ENCODE results near the gene USP17L22. TPM values are rescaled to one million over a fixed set of nuclear protein-coding genes. Genes with fewer than 3 reads are reported as not detected.
"Not testable (repeated sequence)": the region's sequence is repeated elsewhere in the genome, so short reads cannot be mapped to it uniquely, and the experiment has no call there.

USP17L22 gene
- not detected for total RNA-seq

DNA sequence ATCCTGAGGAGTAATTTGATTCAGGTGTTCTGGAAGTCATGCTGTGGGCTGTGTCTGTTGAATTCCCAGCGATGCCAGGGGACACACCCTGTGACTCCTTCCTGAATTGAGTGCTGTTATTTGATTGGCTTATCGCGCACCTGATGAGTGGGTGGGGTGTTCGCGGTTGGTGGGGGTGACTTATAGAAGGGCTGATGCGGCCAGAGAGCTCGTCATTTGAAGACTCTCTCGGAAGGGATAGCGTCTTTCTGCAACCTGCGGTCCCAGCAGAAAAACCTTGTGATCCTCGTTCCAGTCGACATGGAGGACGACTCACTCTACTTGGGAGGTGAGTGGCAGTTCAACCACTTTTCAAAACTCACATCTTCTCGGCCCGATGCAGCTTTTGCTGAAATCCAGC, at the start of gene USP17L22:
TSS of gene USP17L22 (plus strand) at position 301 of the 400 bp plus-strand sequence. CDS start at position 301, 0 bp downstream.
- ATAC-seq; DNase-seq (ENCODE audit: low spot score); H3K4me1 Mint-ChIP-seq (ENCODE audit: low read depth in 2 of 2); H3K4me3 Mint-ChIP-seq; H3K9me3 Mint-ChIP-seq; H3K27ac Mint-ChIP-seq; H3K36me3 Mint-ChIP-seq; H3K27me3 Mint-ChIP-seq: not testable (repeated sequence)

DNA sequence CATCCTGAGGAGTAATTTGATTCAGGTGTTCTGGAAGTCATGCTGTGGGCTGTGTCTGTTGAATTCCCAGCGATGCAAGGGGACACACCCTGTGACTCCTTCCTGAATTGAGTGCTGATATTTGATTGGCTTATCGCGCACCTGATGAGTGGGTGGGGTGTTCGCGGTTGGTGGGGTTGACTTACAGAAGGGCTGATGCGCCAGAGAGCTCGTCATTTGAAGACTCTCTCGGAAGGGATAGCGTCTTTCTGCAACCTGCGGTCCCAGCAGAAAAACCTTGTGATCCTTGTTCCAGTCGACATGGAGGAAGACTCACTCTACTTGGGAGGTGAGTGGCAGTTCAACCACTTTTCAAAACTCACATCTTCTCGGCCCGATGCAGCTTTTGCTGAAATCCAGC, 47.6 kb upstream of the USP17L22 start, which contains the start of gene USP17L12:
TSS of gene USP17L12 (plus strand) at position 301 of the 400 bp plus-strand sequence. CDS start at position 301, 0 bp downstream.
- H3K36me3 Mint-ChIP-seq; H3K27me3 Mint-ChIP-seq; H3K27ac Mint-ChIP-seq; H3K4me3 Mint-ChIP-seq; ATAC-seq; H3K9me3 Mint-ChIP-seq; H3K4me1 Mint-ChIP-seq (ENCODE audit: low read depth in 2 of 2); DNase-seq (ENCODE audit: low spot score): not testable (repeated sequence)

DNA sequence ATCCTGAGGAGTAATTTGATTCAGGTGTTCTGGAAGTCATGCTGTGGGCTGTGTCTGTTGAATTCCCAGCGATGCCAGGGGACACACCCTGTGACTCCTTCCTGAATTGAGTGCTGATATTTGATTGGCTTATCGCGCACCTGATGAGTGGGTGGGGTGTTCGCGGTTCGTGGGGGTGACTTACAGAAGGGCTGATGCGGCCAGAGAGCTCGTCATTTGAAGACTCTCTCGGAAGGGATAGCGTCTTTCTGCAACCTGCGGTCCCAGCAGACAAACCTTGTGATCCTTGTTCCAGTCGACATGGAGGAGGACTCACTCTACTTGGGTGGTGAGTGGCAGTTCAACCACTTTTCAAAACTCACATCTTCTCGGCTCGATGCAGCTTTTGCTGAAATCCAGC, 42.8 kb upstream of the USP17L22 start, which contains the start of gene USP17L13:
TSS of gene USP17L13 (plus strand) at position 301 of the 400 bp plus-strand sequence. CDS start at position 301, 0 bp downstream.
- not testable (repeated sequence) for H3K27ac Mint-ChIP-seq; H3K4me3 Mint-ChIP-seq; H3K27me3 Mint-ChIP-seq; H3K9me3 Mint-ChIP-seq; H3K4me1 Mint-ChIP-seq (ENCODE audit: low read depth in 2 of 2); ATAC-seq; DNase-seq (ENCODE audit: low spot score); H3K36me3 Mint-ChIP-seq

- DNase-seq (ENCODE audit: low spot score), result not testable (repeated sequence)
Measured at GRCh38 chr4:9230249-9230648, 37.2 kb upstream of the USP17L22 start.

GRCh38 chr4:9234085-9234484, 33.3 kb upstream of the USP17L22 start, which contains the start of gene USP17L15:
Gene USP17L15 (plus strand): TSS chr4:9234385. CDS start chr4:9234385, 0 bp downstream.
- H3K4me3 Mint-ChIP-seq, ATAC-seq: not testable (repeated sequence)

More at GRCh38 chr4:9230249-9230648, 37.2 kb upstream of the USP17L22 start:
- not testable (repeated sequence) for H3K27ac Mint-ChIP-seq; H3K27me3 Mint-ChIP-seq; H3K9me3 Mint-ChIP-seq; ATAC-seq; H3K4me1 Mint-ChIP-seq (ENCODE audit: low read depth in 2 of 2); H3K4me3 Mint-ChIP-seq; H3K36me3 Mint-ChIP-seq

GRCh38 chr4:9238461-9238860, 29.0 kb upstream of the USP17L22 start:
- not testable (repeated sequence) for H3K4me1 Mint-ChIP-seq (ENCODE audit: low read depth in 2 of 2)
- DNase-seq (ENCODE audit: low spot score), result peak; percentile 31

More at GRCh38 chr4:9234085-9234484, 33.3 kb upstream of the USP17L22 start, which contains the start of gene USP17L15:
- not testable (repeated sequence) for H3K9me3 Mint-ChIP-seq; H3K36me3 Mint-ChIP-seq; H3K27ac Mint-ChIP-seq; H3K4me1 Mint-ChIP-seq (ENCODE audit: low read depth in 2 of 2); H3K27me3 Mint-ChIP-seq; DNase-seq (ENCODE audit: low spot score)

GRCh38 chr4:9243579-9243978, 23.8 kb upstream of the USP17L22 start, which contains the start of gene USP17L17:
Gene USP17L17 (plus strand): TSS chr4:9243879. CDS start chr4:9243879, 0 bp downstream.
- ATAC-seq; H3K4me1 Mint-ChIP-seq (ENCODE audit: low read depth in 2 of 2); H3K9me3 Mint-ChIP-seq; H3K36me3 Mint-ChIP-seq; H3K4me3 Mint-ChIP-seq; H3K27me3 Mint-ChIP-seq; DNase-seq (ENCODE audit: low spot score); H3K27ac Mint-ChIP-seq: not testable (repeated sequence)

More at GRCh38 chr4:9238461-9238860, 29.0 kb upstream of the USP17L22 start:
- not testable (repeated sequence) for H3K27me3 Mint-ChIP-seq, ATAC-seq, H3K36me3 Mint-ChIP-seq, H3K9me3 Mint-ChIP-seq, H3K4me3 Mint-ChIP-seq, H3K27ac Mint-ChIP-seq

- ATAC-seq; H3K9me3 Mint-ChIP-seq; H3K4me1 Mint-ChIP-seq (ENCODE audit: low read depth in 2 of 2); H3K4me3 Mint-ChIP-seq; H3K36me3 Mint-ChIP-seq; H3K27ac Mint-ChIP-seq; H3K27me3 Mint-ChIP-seq: not testable (repeated sequence)
- peak; percentile 44 for DNase-seq (ENCODE audit: low spot score)
Measured at GRCh38 chr4:9247953-9248680, 19.3 kb upstream of the USP17L22 start, which contains the start of gene USP17L18. Gene USP17L18 (plus strand): TSS chr4:9248630. CDS start chr4:9248630, 0 bp downstream.

DNA sequence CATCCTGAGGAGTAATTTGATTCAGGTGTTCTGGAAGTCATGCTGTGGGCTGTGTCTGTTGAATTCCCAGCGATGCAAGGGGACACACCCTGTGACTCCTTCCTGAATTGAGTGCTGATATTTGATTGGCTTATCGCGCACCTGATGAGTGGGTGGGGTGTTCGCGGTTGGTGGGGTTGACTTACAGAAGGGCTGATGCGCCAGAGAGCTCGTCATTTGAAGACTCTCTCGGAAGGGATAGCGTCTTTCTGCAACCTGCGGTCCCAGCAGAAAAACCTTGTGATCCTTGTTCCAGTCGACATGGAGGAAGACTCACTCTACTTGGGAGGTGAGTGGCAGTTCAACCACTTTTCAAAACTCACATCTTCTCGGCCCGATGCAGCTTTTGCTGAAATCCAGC, 14.3 kb upstream of the USP17L22 start, which contains the start of gene USP17L19:
TSS of gene USP17L19 (plus strand) at position 301 of the 400 bp plus-strand sequence. CDS start at position 301, 0 bp downstream.
- not testable (repeated sequence) for H3K9me3 Mint-ChIP-seq; H3K27ac Mint-ChIP-seq; H3K27me3 Mint-ChIP-seq; H3K4me3 Mint-ChIP-seq; ATAC-seq; DNase-seq (ENCODE audit: low spot score); H3K4me1 Mint-ChIP-seq (ENCODE audit: low read depth in 2 of 2); H3K36me3 Mint-ChIP-seq

GRCh38 chr4:9257824-9258223, 9.6 kb upstream of the USP17L22 start, which contains the start of gene USP17L20:
Gene USP17L20 (plus strand): TSS chr4:9258124. CDS start chr4:9258124, 0 bp downstream.
- not testable (repeated sequence) for H3K4me1 Mint-ChIP-seq (ENCODE audit: low read depth in 2 of 2); H3K27ac Mint-ChIP-seq; H3K36me3 Mint-ChIP-seq; H3K27me3 Mint-ChIP-seq; H3K9me3 Mint-ChIP-seq; DNase-seq (ENCODE audit: low spot score); H3K4me3 Mint-ChIP-seq; ATAC-seq

DNA sequence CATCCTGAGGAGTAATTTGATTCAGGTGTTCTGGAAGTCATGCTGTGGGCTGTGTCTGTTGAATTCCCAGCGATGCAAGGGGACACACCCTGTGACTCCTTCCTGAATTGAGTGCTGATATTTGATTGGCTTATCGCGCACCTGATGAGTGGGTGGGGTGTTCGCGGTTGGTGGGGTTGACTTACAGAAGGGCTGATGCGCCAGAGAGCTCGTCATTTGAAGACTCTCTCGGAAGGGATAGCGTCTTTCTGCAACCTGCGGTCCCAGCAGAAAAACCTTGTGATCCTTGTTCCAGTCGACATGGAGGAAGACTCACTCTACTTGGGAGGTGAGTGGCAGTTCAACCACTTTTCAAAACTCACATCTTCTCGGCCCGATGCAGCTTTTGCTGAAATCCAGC, 4.8 kb upstream of the USP17L22 start, which contains the start of gene USP17L21:
TSS of gene USP17L21 (plus strand) at position 301 of the 400 bp plus-strand sequence. CDS start at position 301, 0 bp downstream.
- not testable (repeated sequence) for H3K27ac Mint-ChIP-seq; H3K27me3 Mint-ChIP-seq; H3K36me3 Mint-ChIP-seq; H3K4me1 Mint-ChIP-seq (ENCODE audit: low read depth in 2 of 2); H3K9me3 Mint-ChIP-seq; ATAC-seq; H3K4me3 Mint-ChIP-seq; DNase-seq (ENCODE audit: low spot score)

DNA sequence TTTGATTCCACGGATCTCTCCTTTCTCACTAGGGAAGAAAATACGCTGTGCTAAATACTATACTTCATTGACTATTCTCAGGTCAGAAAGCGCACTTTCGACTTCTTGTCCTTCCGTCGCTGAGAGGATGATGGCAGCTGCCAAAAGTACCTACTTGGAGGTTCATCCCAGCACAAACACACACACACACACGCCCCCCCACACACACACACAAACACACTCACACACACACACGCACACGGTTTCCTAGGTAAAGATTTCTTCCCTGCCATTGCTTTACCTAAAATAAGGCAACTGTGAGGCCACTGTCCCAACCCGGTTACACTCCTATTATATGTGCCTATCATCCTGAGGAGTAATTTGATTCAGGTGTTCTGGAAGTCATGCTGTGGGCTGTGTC, 4.3 kb downstream of the USP17L22 start:
- not testable (repeated sequence) for H3K4me1 Mint-ChIP-seq (ENCODE audit: low read depth in 2 of 2); H3K36me3 Mint-ChIP-seq; H3K27me3 Mint-ChIP-seq; H3K9me3 Mint-ChIP-seq; ATAC-seq; H3K27ac Mint-ChIP-seq; H3K4me3 Mint-ChIP-seq
- peak; percentile 60 for DNase-seq (ENCODE audit: low spot score)
